NCI-H524 treated with DMSO at 0.1 percent for 48 hours (cell line): ENCODE measurements around the gene RBFOX2.
A peak's percentile ranks its signal among the peaks of the same experiment; 100 is the strongest.
"Not testable (repeated sequence)": the region's sequence is repeated elsewhere in the genome, so short reads cannot be mapped to it uniquely, and the experiment has no call there.

Experiments used
- DNase-seq: peaks from one replicate; lab custom pipeline; 2025; lab: John Stamatoyannopoulos, UW

RBFOX2 gene

GRCh38 chr22:36008565-36008964 lies 20.1 kb downstream of the RBFOX2 start:
- no peak for DNase-seq

GRCh38 chr22:36008131-36008530 lies 20.5 kb downstream of the RBFOX2 start:
- no peak for DNase-seq

- no peak for DNase-seq
Measured at GRCh38 chr22:36003972-36004674, 24.5 kb downstream of the RBFOX2 start.

- DNase-seq = no peak
Measured at GRCh38 chr22:36002718-36003260, 25.8 kb downstream of the RBFOX2 start.

- no peak for DNase-seq
Measured at GRCh38 chr22:36002084-36002483, 26.5 kb downstream of the RBFOX2 start.

- DNase-seq = no peak
Measured at GRCh38 chr22:35998748-35999147, 29.9 kb downstream of the RBFOX2 start.

- no peak for DNase-seq
Measured at GRCh38 chr22:35997438-35997837, 31.2 kb downstream of the RBFOX2 start.

GRCh38 chr22:35996596-35996995 lies 32.0 kb downstream of the RBFOX2 start:
- DNase-seq = no peak

GRCh38 chr22:35995772-35996171 lies 32.9 kb downstream of the RBFOX2 start:
- DNase-seq = no peak

- DNase-seq = no peak
Measured at GRCh38 chr22:35995348-35995747, 33.3 kb downstream of the RBFOX2 start.

GRCh38 chr22:35993727-35994126 lies 34.9 kb downstream of the RBFOX2 start:
- not testable (repeated sequence) for DNase-seq

- no peak for DNase-seq
Measured at GRCh38 chr22:35993048-35993714, 35.4 kb downstream of the RBFOX2 start.

GRCh38 chr22:35991168-35991567 lies 37.5 kb downstream of the RBFOX2 start:
- DNase-seq = no peak

- no peak for DNase-seq
Measured at GRCh38 chr22:35988030-35988429, 40.6 kb downstream of the RBFOX2 start.

GRCh38 chr22:35987487-35987886 lies 41.1 kb downstream of the RBFOX2 start:
- DNase-seq = peak; percentile 55

GRCh38 chr22:35986088-35986487 lies 42.5 kb downstream of the RBFOX2 start:
- no peak for DNase-seq

GRCh38 chr22:35985371-35985770 lies 43.3 kb downstream of the RBFOX2 start:
- no peak for DNase-seq

- DNase-seq = no peak
Measured at GRCh38 chr22:35984183-35985175, 44.1 kb downstream of the RBFOX2 start.

- DNase-seq = no peak
Measured at GRCh38 chr22:35981900-35982299, 46.7 kb downstream of the RBFOX2 start.

- DNase-seq = no peak
Measured at GRCh38 chr22:35978889-35979288, 49.7 kb downstream of the RBFOX2 start.

GRCh38 chr22:35978201-35978600 lies 50.4 kb downstream of the RBFOX2 start:
- no peak for DNase-seq

GRCh38 chr22:35977136-35977535 lies 51.5 kb downstream of the RBFOX2 start:
- no peak for DNase-seq
